IMR-90 (cell line): Measurements from ENCODE around the gene PLCH1. TPM values are rescaled to one million over a fixed set of nuclear protein-coding genes. Genes with fewer than 3 reads are reported as not detected.

Source experiments
- ATAC-seq: fragments of 200-7000 bp; cut with Tn5 transposase; 2 replicates; pipeline ENCODE4 v1.9.1; 2020; ENCODE audit warnings: low read depth, mild to moderate bottlenecking, moderate library complexity
- BruUV-seq: library from RNA; stranded (reverse); fragments of 400-500 nt; replicated peaks from 2 replicates; lab custom pipeline; 2021; lab: Mats Ljungman, UMichigan
- CTCF ChIA-PET: fragments of 300-600 bp; formaldehyde crosslinking; extraction: SDS; loops from one replicate; lab custom pipeline; 2021; ENCODE audit warnings: antibody characterized with exemption; lab: Yijun Ruan, JAX
- POLR2A ChIA-PET: fragments of 300-600 bp; sonication (Branson Sonifier 250); formaldehyde crosslinking; loops from one replicate; lab custom pipeline; 2022; ENCODE audit warnings: antibody characterized with exemption; ENCODE audit not compliant: unreplicated experiment; lab: Charles Lee
- DNase-seq: peaks from one replicate; pipeline ENCODE4 v3.0.0; 2013
- H2AFZ ChIP-seq: replicated peaks from 2 replicates; pipeline ENCODE3; 2013; ENCODE audit warnings: low read length, mild to moderate bottlenecking; ENCODE audit not compliant: poor library complexity
- H2AK5ac ChIP-seq: 2 replicates; pipeline ENCODE4 v1.6.1; 2013; ENCODE audit warnings: low read depth, low read length, inconsistent platforms
- H2AK9ac ChIP-seq: replicated peaks from 2 replicates; pipeline ENCODE3; 2013; ENCODE audit warnings: mild to moderate bottlenecking, low read depth, low read length, moderate library complexity; ENCODE audit not compliant: poor library complexity
- H2BK120ac ChIP-seq: 2 replicates; pipeline ENCODE4 v1.6.1; 2013; ENCODE audit warnings: low read depth, low read length, inconsistent platforms
- H2BK15ac ChIP-seq: 3 replicates; pipeline ENCODE4 v1.6.1; 2013; ENCODE audit warnings: low read depth, low read length, inconsistent platforms
- H2BK20ac ChIP-seq: 2 replicates; pipeline ENCODE4 v1.6.1; 2013; ENCODE audit warnings: low read depth, mild to moderate bottlenecking, inconsistent platforms, low read length, moderate library complexity
- H2BK5ac ChIP-seq: 2 replicates; pipeline ENCODE4 v1.6.1; 2013; ENCODE audit warnings: mild to moderate bottlenecking, low read depth, low read length, inconsistent platforms; ENCODE audit not compliant: poor library complexity, severe bottlenecking
- H3K14ac ChIP-seq: replicated peaks from 2 replicates; pipeline ENCODE4 v1.6.1; 2013; ENCODE audit warnings: low read depth, low read length, inconsistent platforms
- H3K18ac ChIP-seq: 2 replicates; pipeline ENCODE4 v1.6.1; 2013; ENCODE audit warnings: low read depth, low read length, control low read depth
- H3K23ac ChIP-seq: 2 replicates; pipeline ENCODE4 v1.6.1; 2013; ENCODE audit warnings: low read depth, low read length, inconsistent platforms
- H3K27ac ChIP-seq: 2 replicates; pipeline ENCODE4 v1.5.1; 2013; ENCODE audit warnings: mild to moderate bottlenecking, control low read depth, low read length; ENCODE audit not compliant: insufficient read depth
- H3K27me3 ChIP-seq: 2 replicates; pipeline ENCODE4 v1.6.1; 2013; ENCODE audit warnings: low read length; ENCODE audit not compliant: control insufficient read depth, insufficient read depth
- H3K36me3 ChIP-seq: 2 replicates; pipeline ENCODE4 v1.6.1; 2013; ENCODE audit warnings: low read length, mixed read lengths; ENCODE audit not compliant: control insufficient read depth, insufficient read depth
- H3K4ac ChIP-seq: 2 replicates; pipeline ENCODE4 v1.6.1; 2013; ENCODE audit warnings: low read depth, low read length, inconsistent platforms
- H3K4me1 ChIP-seq: 2 replicates; pipeline ENCODE4 v1.6.1; 2013; ENCODE audit warnings: low read length, mixed read lengths; ENCODE audit not compliant: control insufficient read depth, insufficient read depth
- H3K4me2 ChIP-seq: 2 replicates; pipeline ENCODE4 v1.6.1; 2013; ENCODE audit warnings: low read depth, mild to moderate bottlenecking, control low read depth, low read length, moderate library complexity
- H3K4me3 ChIP-seq: 2 replicates; pipeline ENCODE4 v1.5.1; 2013; ENCODE audit warnings: low read depth, mild to moderate bottlenecking, control low read depth, low read length, moderate library complexity; ENCODE audit not compliant: insufficient read depth
- H3K56ac ChIP-seq: 2 replicates; pipeline ENCODE4 v1.6.1; 2013; ENCODE audit warnings: low read length, inconsistent platforms; ENCODE audit not compliant: insufficient read depth; ENCODE audit errors: extremely low read depth
- H3K79me1 ChIP-seq, 2 experiments: 2 replicates each; pipeline ENCODE4 v1.6.1; 2013; ENCODE audit warnings: low read length in 2 of 2, inconsistent platforms in 1 of 2, low read depth in 1 of 2
- H3K9ac ChIP-seq: 2 replicates; pipeline ENCODE4 v1.6.1; 2013; ENCODE audit warnings: low read depth, low read length, control low read depth
- H3K9me1 ChIP-seq: 2 replicates; pipeline ENCODE4 v1.6.1; 2013; ENCODE audit warnings: low read length, inconsistent platforms; ENCODE audit not compliant: insufficient read depth
- H3K9me3 ChIP-seq: 2 replicates; pipeline ENCODE4 v1.6.1; 2013; ENCODE audit warnings: low read length; ENCODE audit not compliant: control insufficient read depth, insufficient read depth
- H4K20me1 ChIP-seq: 2 replicates; pipeline ENCODE4 v1.6.1; 2013; ENCODE audit warnings: low read length, inconsistent platforms; ENCODE audit not compliant: insufficient read depth
- H4K5ac ChIP-seq: 2 replicates; pipeline ENCODE4 v1.6.1; 2013; ENCODE audit warnings: mild to moderate bottlenecking, low read depth, low read length, control low read depth
- H4K8ac ChIP-seq, 2 experiments: 2 replicates each; pipeline ENCODE4 v1.6.1; 2013; ENCODE audit warnings: low read depth in 2 of 2, low read length in 2 of 2, control low read depth in 1 of 2, inconsistent platforms in 1 of 2
- H4K91ac ChIP-seq: 2 replicates; pipeline ENCODE4 v1.6.1; 2013; ENCODE audit warnings: low read depth, low read length, inconsistent platforms; ENCODE audit not compliant: insufficient read depth
- BHLHE40 ChIP-seq: fragments of 150-350 bp; IDR thresholded peaks from 2 replicates; pipeline ENCODE4 v1.6.1; 2016; ENCODE audit warnings: mild to moderate bottlenecking, low read depth, low read length
- CEBPB ChIP-seq: IDR thresholded peaks from 2 replicates; pipeline ENCODE4 v1.6.1; 2012; ENCODE audit warnings: low read depth, low read length, improper control_type of control experiment
- FOS ChIP-seq: fragments of 150-350 bp; IDR thresholded peaks from 2 replicates; pipeline ENCODE4 v1.6.1; 2016; ENCODE audit warnings: low read depth, low read length
- MAFK ChIP-seq: IDR thresholded peaks from 2 replicates; pipeline ENCODE4 v1.6.1; 2012; ENCODE audit warnings: low read depth, low read length, improper control_type of control experiment
- MAZ ChIP-seq: IDR thresholded peaks from 2 replicates; pipeline ENCODE4 v1.6.1; 2012; ENCODE audit warnings: low read depth, mild to moderate bottlenecking, low read length, improper control_type of control experiment, moderate library complexity, borderline replicate concordance
- MXI1 ChIP-seq: IDR thresholded peaks from 2 replicates; pipeline ENCODE4 v1.6.1; 2012; ENCODE audit warnings: low read depth, mild to moderate bottlenecking, low read length, moderate library complexity, borderline replicate concordance
- NFE2L2 ChIP-seq: fragments of 150-350 bp; IDR thresholded peaks from 2 replicates; pipeline ENCODE4 v1.6.1; 2016; ENCODE audit warnings: low read depth, mild to moderate bottlenecking, low read length
- POLR2A ChIP-seq: IDR thresholded peaks from 2 replicates; pipeline ENCODE4 v1.6.1; 2012; ENCODE audit warnings: mild to moderate bottlenecking, low read depth, low read length
- RAD21 ChIP-seq: IDR thresholded peaks from 2 replicates; pipeline ENCODE4 v1.6.1; 2012; ENCODE audit warnings: low read length, improper control_type of control experiment
- RFX5 ChIP-seq: IDR thresholded peaks from 2 replicates; pipeline ENCODE4 v1.8.0; 2012; ENCODE audit warnings: low read depth, mild to moderate bottlenecking, low read length, moderate library complexity
- WGBS, 2 experiments: methylation state at CpG; one replicate each; pipeline versions ENCODE4 v1.1.5 to v1.1.7; 2013; ENCODE audit warnings: missing lambda C conversion rate in 2 of 2; ENCODE audit not compliant: insufficient read length in 1 of 2; ENCODE audit errors: extremely low coverage in 2 of 2; 5-methylcytosine and 5-hydroxymethylcytosine counted together
- dilution Hi-C: fragments of 300-500 bp; cut with HindIII; formaldehyde crosslinking; loops from one replicate; pipeline ENCODE4 v1.14.3; 2018; ENCODE audit warnings: low sequenced_read_pairs; ENCODE audit not compliant: unreplicated experiment
- in situ Hi-C: fragments of 300-500 bp; cut with MboI; formaldehyde crosslinking; loops from 3 replicates; pipeline ENCODE4 v1.14.3; 2019; ENCODE audit warnings: low sequenced_read_pairs, inconsistent platforms, mixed read lengths
- intact Hi-C: fragments of 100-400 bp; cut with micrococcal nuclease; formaldehyde crosslinking; loops from 2 replicates; pipeline ENCODE4 v1.10.0; 2022
- polyA plus RNA-seq, 3 experiments: library from polyadenylated mRNA; depleted of rRNA; stranded (reverse); fragments of >200 nt; gene quantifications; 2 replicates each; pipeline ENCODE4 v1.2.3, GENCODE V29; 2012; ENCODE audit warnings: low replicate concordance in 1 of 3
- total RNA-seq: library from RNA; depleted of rRNA; stranded (reverse); fragments of >200 nt; gene quantifications from 2 replicates; pipeline ENCODE4 v1.2.3, GENCODE V29; 2012
- TF ChIP-seq, protein P1 (sequence below): fragments of 150-350 bp; IDR thresholded peaks from 2 replicates; pipeline ENCODE4 v1.6.1; 2017; ENCODE audit warnings: mild to moderate bottlenecking, antibody characterized with exemption, low read length, low read depth
- TF ChIP-seq, protein P2 (sequence below): fragments of 150-350 bp; IDR thresholded peaks from 2 replicates; pipeline ENCODE4 v1.6.1; 2016; ENCODE audit warnings: low read depth, mild to moderate bottlenecking, low read length, moderate library complexity, borderline replicate concordance
- TF ChIP-seq, protein P3 (sequence below): conservative IDR thresholded peaks from 2 replicates; pipeline ENCODE4 v1.5.1; 2012; ENCODE audit warnings: mild to moderate bottlenecking, low read depth, low read length, improper control_type of control experiment

PLCH1 gene
- total and polyA plus RNA-seq, 2 of the 4 experiments (the other 2 are of a cell fraction): not detected

DNA sequence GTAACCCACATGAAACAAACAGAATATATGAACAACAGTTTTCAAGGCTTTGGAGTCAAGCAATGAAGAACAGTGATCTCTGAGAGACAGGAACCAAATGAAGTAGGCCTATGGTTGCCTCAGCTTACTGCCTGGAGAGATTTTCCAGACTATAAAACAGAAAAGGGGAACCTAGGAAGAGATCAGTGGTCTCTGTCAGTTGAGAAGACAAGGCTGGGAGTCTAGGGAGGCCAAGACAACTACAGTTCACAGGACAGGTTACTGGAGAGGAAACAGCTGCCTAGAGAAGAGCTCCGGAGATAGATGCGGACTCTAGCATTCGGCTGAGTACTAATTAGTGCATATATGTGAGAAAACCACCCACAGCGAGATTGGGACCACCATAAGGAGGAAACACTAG is 87.7 kb downstream of the PLCH1 start:
- TF ChIP-seq, protein P1, sequence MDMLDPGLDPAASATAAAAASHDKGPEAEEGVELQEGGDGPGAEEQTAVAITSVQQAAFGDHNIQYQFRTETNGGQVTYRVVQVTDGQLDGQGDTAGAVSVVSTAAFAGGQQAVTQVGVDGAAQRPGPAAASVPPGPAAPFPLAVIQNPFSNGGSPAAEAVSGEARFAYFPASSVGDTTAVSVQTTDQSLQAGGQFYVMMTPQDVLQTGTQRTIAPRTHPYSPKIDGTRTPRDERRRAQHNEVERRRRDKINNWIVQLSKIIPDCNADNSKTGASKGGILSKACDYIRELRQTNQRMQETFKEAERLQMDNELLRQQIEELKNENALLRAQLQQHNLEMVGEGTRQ: no peak
- TF ChIP-seq MXI1 (no peak), MAFK (no peak), MAZ (no peak), RFX5 (no peak), RAD21 (no peak), BHLHE40 (no peak), CEBPB (no peak), POLR2A (no peak), NFE2L2 (no peak), FOS (no peak)
- TF ChIP-seq, protein P2, sequence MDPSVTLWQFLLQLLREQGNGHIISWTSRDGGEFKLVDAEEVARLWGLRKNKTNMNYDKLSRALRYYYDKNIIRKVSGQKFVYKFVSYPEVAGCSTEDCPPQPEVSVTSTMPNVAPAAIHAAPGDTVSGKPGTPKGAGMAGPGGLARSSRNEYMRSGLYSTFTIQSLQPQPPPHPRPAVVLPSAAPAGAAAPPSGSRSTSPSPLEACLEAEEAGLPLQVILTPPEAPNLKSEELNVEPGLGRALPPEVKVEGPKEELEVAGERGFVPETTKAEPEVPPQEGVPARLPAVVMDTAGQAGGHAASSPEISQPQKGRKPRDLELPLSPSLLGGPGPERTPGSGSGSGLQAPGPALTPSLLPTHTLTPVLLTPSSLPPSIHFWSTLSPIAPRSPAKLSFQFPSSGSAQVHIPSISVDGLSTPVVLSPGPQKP: no peak
- TF ChIP-seq, protein P3, sequence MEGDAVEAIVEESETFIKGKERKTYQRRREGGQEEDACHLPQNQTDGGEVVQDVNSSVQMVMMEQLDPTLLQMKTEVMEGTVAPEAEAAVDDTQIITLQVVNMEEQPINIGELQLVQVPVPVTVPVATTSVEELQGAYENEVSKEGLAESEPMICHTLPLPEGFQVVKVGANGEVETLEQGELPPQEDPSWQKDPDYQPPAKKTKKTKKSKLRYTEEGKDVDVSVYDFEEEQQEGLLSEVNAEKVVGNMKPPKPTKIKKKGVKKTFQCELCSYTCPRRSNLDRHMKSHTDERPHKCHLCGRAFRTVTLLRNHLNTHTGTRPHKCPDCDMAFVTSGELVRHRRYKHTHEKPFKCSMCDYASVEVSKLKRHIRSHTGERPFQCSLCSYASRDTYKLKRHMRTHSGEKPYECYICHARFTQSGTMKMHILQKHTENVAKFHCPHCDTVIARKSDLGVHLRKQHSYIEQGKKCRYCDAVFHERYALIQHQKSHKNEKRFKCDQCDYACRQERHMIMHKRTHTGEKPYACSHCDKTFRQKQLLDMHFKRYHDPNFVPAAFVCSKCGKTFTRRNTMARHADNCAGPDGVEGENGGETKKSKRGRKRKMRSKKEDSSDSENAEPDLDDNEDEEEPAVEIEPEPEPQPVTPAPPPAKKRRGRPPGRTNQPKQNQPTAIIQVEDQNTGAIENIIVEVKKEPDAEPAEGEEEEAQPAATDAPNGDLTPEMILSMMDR: no peak
- Histone ChIP-seq H3K56ac (no peak overlapping the region), H2BK20ac (no peak overlapping the region), H3K36me3 (no peaks in the 10 kb centered on the region), H3K14ac (no peak overlapping the region), H3K9ac (no peak overlapping the region), H4K91ac (no peak overlapping the region), H3K27me3 (no peaks in the 10 kb centered on the region), H2AK9ac (no peak overlapping the region), H3K4ac (no peak overlapping the region), H3K4me1 (no peaks in the 10 kb centered on the region), H3K9me3 (no peaks in the 10 kb centered on the region), H3K9me1 (no peaks in the 10 kb centered on the region), H2AK5ac (no peak overlapping the region), H4K8ac (no peak overlapping the region), H2AFZ (no peak overlapping the region), H2BK5ac (no peak overlapping the region), H4K5ac (no peak overlapping the region), H2BK15ac (no peak overlapping the region), H3K18ac (no peak overlapping the region), H4K20me1 (no peaks in the 10 kb centered on the region), H2BK120ac (no peak overlapping the region), H3K23ac (no peak overlapping the region), H3K27ac (no peak overlapping the region), H3K4me3 (no peak overlapping the region), H3K79me1 (no peaks in the 10 kb centered on the region), H3K4me2 (no peak overlapping the region)
- no TSS peak for BruUV-seq
- dilution Hi-C loops: no loop called here
- WGBS, 2 experiments: no CpG with 5 or more reads among the region's 4 CpGs
- POLR2A ChIA-PET: no interaction called here
- ATAC-seq (no peak), DNase-seq (no peak)
- intact Hi-C loops: no loop called here
- in situ Hi-C loops: no loop called here
- CTCF ChIA-PET: no interaction called here
